Measurements from ENCODE around the gene MPST. TPM values are rescaled to one million over a fixed set of nuclear protein-coding genes. Genes with fewer than 3 reads are reported as not detected.

Gene MPST
- total RNA-seq, 1 experiment from 2014 or later: 68.6 TPM

DNA sequence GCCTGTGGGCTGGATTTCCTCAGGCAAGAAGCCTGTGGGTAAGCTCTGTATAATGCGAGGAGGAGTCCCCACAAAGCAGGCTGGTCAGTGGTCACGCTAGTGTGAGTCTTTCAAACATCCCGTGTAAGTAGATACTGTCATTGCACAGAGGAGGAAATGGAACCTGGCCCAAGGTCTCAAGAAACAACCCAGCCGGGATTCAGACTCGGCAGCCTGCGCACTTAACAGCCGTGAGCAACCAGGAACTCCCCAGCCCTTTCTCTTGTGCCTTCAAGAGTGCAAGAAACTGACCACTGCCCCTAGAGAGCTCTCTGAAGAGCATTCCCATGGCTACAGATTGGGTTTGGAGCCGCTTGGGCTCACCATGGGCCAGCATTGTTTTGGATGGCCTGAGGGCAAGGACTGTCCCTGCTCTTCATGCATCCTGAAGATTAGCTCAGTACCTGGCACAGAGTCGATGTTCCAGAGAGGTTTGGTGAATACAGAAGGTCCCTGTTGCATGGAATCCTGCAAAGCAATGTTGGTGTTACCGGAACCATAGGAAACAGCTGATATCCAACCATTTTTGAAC, 6.0 kb downstream of the MPST start:
- CTCF ChIA-PET: no interaction called here
- Histone ChIP-seq H3K79me2 (ENCODE audit: insufficient read depth, low read length) (peaks cover 6% of the 10 kb centered on the region; the same call in 1 of the 2 replicates), H3K4me3 (replicated peaks in 1 of 2; ENCODE audit: low read depth in 1 of 2, low read length in 2 of 2) (no peak overlapping the region), H3K4me2 (ENCODE audit: low read length) (no peak overlapping the region), H3K27ac (ENCODE audit: low read depth, low read length) (no peak overlapping the region), H3K27me3 (ENCODE audit: insufficient read depth, low read length) (no peaks in the 10 kb centered on the region), H3K9me2 (ENCODE audit: insufficient read depth) (no peaks in the 10 kb centered on the region), H2AFZ (ENCODE audit: low read depth, low read length, poor library complexity, severe bottlenecking) (no peak overlapping the region), H3K36me3 (ENCODE audit: control insufficient read depth in 1 of 2, insufficient read depth in 2 of 2, low read length in 2 of 2) (peaks cover 8 to 18% of the 10 kb centered on the region in 2 experiments), H3K9ac (ENCODE audit: low read length) (no peak overlapping the region), H4K20me1 (ENCODE audit: insufficient read depth) (no peaks in the 10 kb centered on the region), H3K4me1 (ENCODE audit: control insufficient read depth in 1 of 2, insufficient read depth in 2 of 2, low read length in 2 of 2) (peaks cover 8 to 9% of the 10 kb centered on the region in 2 experiments; a peak in 3 of 4 replicates), H3K9me3 (ENCODE audit: control insufficient read depth in 1 of 2, insufficient read depth in 1 of 2, low read depth in 1 of 2, low read length in 2 of 2) (no peaks in the 10 kb centered on the region)
- POLR2A ChIA-PET: no interaction called here
- intact Hi-C loops (cut with micrococcal nuclease): no loop called here
- RAD21 ChIA-PET (ENCODE audit: low non-redundant PET in 1 of 2, low total read pairs in 2 of 2, uncharacterized antibody in 2 of 2, unreplicated experiment in 2 of 2): no interaction called here
- no TSS peak for BruUV-seq (replicated peaks)
- no peak for DNase-seq (ENCODE audit: low read depth, low spot score)
- ATAC-seq: no peak
- TF ChIP-seq JUND (IDR thresholded peaks at IDR 0.05): no peak
- TF ChIP-seq, protein P1, sequence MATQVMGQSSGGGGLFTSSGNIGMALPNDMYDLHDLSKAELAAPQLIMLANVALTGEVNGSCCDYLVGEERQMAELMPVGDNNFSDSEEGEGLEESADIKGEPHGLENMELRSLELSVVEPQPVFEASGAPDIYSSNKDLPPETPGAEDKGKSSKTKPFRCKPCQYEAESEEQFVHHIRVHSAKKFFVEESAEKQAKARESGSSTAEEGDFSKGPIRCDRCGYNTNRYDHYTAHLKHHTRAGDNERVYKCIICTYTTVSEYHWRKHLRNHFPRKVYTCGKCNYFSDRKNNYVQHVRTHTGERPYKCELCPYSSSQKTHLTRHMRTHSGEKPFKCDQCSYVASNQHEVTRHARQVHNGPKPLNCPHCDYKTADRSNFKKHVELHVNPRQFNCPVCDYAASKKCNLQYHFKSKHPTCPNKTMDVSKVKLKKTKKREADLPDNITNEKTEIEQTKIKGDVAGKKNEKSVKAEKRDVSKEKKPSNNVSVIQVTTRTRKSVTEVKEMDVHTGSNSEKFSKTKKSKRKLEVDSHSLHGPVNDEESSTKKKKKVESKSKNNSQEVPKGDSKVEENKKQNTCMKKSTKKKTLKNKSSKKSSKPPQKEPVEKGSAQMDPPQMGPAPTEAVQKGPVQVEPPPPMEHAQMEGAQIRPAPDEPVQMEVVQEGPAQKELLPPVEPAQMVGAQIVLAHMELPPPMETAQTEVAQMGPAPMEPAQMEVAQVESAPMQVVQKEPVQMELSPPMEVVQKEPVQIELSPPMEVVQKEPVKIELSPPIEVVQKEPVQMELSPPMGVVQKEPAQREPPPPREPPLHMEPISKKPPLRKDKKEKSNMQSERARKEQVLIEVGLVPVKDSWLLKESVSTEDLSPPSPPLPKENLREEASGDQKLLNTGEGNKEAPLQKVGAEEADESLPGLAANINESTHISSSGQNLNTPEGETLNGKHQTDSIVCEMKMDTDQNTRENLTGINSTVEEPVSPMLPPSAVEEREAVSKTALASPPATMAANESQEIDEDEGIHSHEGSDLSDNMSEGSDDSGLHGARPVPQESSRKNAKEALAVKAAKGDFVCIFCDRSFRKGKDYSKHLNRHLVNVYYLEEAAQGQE (IDR thresholded peaks at IDR 0.05; ENCODE audit: low read depth): no peak
- no peak for TF ChIP-seq POLR2AphosphoS5 (IDR thresholded peaks at IDR 0.05; ENCODE audit: low read depth, low read length)
- TF ChIP-seq RAD21 (IDR thresholded peaks at IDR 0.05; ENCODE audit: low read depth): no peak
- TF ChIP-seq CEBPB (IDR thresholded peaks at IDR 0.05; ENCODE audit: low read depth): no peak
- no peak for TF ChIP-seq SP1 (IDR thresholded peaks at IDR 0.05; ENCODE audit: low read depth)
- TF ChIP-seq, protein P2, sequence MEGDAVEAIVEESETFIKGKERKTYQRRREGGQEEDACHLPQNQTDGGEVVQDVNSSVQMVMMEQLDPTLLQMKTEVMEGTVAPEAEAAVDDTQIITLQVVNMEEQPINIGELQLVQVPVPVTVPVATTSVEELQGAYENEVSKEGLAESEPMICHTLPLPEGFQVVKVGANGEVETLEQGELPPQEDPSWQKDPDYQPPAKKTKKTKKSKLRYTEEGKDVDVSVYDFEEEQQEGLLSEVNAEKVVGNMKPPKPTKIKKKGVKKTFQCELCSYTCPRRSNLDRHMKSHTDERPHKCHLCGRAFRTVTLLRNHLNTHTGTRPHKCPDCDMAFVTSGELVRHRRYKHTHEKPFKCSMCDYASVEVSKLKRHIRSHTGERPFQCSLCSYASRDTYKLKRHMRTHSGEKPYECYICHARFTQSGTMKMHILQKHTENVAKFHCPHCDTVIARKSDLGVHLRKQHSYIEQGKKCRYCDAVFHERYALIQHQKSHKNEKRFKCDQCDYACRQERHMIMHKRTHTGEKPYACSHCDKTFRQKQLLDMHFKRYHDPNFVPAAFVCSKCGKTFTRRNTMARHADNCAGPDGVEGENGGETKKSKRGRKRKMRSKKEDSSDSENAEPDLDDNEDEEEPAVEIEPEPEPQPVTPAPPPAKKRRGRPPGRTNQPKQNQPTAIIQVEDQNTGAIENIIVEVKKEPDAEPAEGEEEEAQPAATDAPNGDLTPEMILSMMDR (IDR thresholded peaks at IDR 0.05 in 2 of 3, conservative IDR thresholded peaks at IDR 0.05 in 1 of 3; ENCODE audit: borderline replicate concordance in 1 of 3, insufficient read depth in 1 of 3, low read depth in 2 of 3, low read length in 2 of 3): no peak
- no peak for TF ChIP-seq SRF (IDR thresholded peaks at IDR 0.05; ENCODE audit: low read depth)
- TF ChIP-seq TCF7L2 (IDR thresholded peaks at IDR 0.05; ENCODE audit: borderline replicate concordance, extremely low read depth, insufficient read depth, insufficient read length): no peak
- no peak for TF ChIP-seq EZH2 (IDR thresholded peaks at IDR 0.05)
- TF ChIP-seq, protein P3, sequence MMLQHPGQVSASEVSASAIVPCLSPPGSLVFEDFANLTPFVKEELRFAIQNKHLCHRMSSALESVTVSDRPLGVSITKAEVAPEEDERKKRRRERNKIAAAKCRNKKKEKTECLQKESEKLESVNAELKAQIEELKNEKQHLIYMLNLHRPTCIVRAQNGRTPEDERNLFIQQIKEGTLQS (IDR thresholded peaks at IDR 0.05): no peak
- TF ChIP-seq ZNF274 (IDR thresholded peaks at IDR 0.05; ENCODE audit: low read depth, low read length): no peak
- no peak for TF ChIP-seq EGR1 (IDR thresholded peaks at IDR 0.05; ENCODE audit: low read depth)
- no peak for TF ChIP-seq FOSL1 (IDR thresholded peaks at IDR 0.05; ENCODE audit: low read depth)
- TF ChIP-seq, protein P4, sequence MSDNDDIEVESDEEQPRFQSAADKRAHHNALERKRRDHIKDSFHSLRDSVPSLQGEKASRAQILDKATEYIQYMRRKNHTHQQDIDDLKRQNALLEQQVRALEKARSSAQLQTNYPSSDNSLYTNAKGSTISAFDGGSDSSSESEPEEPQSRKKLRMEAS (IDR thresholded peaks at IDR 0.05): no peak
- TF ChIP-seq EZH2phosphoT487 (IDR thresholded peaks at IDR 0.05; ENCODE audit: borderline replicate concordance): no peak
- TF ChIP-seq YY1 (IDR thresholded peaks at IDR 0.05; ENCODE audit: extremely low read depth, insufficient replicate concordance, low read depth, low read length): no peak
- no peak for TF ChIP-seq CBX3 (IDR thresholded peaks at IDR 0.05; ENCODE audit: low read depth)
- TF ChIP-seq SIN3A (IDR thresholded peaks at IDR 0.05; ENCODE audit: low read depth): no peak
- TF ChIP-seq, protein P5, sequence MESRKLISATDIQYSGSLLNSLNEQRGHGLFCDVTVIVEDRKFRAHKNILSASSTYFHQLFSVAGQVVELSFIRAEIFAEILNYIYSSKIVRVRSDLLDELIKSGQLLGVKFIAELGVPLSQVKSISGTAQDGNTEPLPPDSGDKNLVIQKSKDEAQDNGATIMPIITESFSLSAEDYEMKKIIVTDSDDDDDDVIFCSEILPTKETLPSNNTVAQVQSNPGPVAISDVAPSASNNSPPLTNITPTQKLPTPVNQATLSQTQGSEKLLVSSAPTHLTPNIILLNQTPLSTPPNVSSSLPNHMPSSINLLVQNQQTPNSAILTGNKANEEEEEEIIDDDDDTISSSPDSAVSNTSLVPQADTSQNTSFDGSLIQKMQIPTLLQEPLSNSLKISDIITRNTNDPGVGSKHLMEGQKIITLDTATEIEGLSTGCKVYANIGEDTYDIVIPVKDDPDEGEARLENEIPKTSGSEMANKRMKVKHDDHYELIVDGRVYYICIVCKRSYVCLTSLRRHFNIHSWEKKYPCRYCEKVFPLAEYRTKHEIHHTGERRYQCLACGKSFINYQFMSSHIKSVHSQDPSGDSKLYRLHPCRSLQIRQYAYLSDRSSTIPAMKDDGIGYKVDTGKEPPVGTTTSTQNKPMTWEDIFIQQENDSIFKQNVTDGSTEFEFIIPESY (IDR thresholded peaks at IDR 0.05; ENCODE audit: extremely low read depth, insufficient replicate concordance, low read length): no peak
